Adrenal gland (tissue), 5 donors: ENCODE data around the gene CASD1.

Experiments
- POLR2A ChIP-seq, 2 donors: fragments of 450-650 bp; IDR thresholded peaks; one replicate each; pipeline ENCODE4 v1.6.1; 2017; ENCODE audit warnings: antibody characterized with exemption in 2 of 2, mild to moderate bottlenecking in 2 of 2, moderate library complexity in 1 of 2
- TF ChIP-seq, protein P1 (sequence below), 6 experiments: fragments of 450-650 bp in 4 of 6; fragments of 200-600 bp in 2 of 6; sonication (generic) in 1 of 6; IDR thresholded peaks; 1 replicate in 5 of 6; 2 replicates in 1 of 6; pipeline versions ENCODE4 v1.5.1 to v1.8.0; 2016 to 2021; ENCODE audit warnings: antibody characterized with exemption in 6 of 6, mild to moderate bottlenecking in 2 of 6, moderate library complexity in 1 of 6
- donor health status: DM: no; HTN: no; CAD: no.

DNA sequence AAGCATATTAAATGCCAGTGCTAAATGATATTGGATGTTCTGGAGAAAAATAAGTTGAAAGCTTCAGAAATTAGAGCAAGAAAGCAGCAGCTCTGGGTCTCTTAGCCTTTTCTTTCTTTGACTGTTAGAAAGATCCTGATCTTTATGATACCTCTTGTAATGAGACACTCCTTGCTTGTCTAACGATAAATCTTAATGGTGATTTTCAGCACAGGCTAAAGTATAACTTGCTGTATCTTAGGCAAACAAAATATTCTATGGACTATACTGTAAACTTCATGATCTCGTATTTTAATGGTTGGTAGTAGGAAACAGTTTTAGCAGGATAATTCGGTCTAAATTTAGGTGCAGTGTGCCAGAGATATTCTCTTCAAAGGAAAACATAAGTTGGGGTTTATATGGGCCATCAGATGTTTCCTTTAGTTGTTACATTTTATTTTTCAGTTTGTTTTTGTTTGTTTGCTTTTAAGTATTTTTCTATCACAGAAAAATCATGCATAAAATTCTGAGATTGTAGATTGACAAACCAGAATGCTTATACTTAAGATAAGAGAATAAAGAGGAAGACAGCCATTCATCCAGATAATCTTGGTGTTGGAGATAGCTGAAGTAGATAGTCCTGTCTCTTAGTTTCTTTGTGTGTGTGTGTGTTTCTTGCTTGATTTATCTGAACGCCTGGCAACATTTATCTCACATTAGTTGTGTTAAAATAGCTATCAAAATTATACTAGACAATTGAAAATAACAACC is 4.7 kb downstream of the CASD1 start:
- TF ChIP-seq, protein P1, sequence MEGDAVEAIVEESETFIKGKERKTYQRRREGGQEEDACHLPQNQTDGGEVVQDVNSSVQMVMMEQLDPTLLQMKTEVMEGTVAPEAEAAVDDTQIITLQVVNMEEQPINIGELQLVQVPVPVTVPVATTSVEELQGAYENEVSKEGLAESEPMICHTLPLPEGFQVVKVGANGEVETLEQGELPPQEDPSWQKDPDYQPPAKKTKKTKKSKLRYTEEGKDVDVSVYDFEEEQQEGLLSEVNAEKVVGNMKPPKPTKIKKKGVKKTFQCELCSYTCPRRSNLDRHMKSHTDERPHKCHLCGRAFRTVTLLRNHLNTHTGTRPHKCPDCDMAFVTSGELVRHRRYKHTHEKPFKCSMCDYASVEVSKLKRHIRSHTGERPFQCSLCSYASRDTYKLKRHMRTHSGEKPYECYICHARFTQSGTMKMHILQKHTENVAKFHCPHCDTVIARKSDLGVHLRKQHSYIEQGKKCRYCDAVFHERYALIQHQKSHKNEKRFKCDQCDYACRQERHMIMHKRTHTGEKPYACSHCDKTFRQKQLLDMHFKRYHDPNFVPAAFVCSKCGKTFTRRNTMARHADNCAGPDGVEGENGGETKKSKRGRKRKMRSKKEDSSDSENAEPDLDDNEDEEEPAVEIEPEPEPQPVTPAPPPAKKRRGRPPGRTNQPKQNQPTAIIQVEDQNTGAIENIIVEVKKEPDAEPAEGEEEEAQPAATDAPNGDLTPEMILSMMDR (IDR thresholded peaks at IDR 0.05), result no peak
- no peak for TF ChIP-seq POLR2A (IDR thresholded peaks at IDR 0.05)
